Fibroblast of lung (primary cell): Measurements from ENCODE around the gene NINJ2. TPM values are rescaled to one million over a fixed set of nuclear protein-coding genes. Genes with fewer than 3 reads are reported as not detected.
"Not testable (repeated sequence)": the region's sequence is repeated elsewhere in the genome, so short reads cannot be mapped to it uniquely, and the experiment has no call there.

Experiments used
- DNase-seq, 2 donors: peaks; one replicate each; pipeline versions ENCODE4 v3.0.0 to v3.0.0-alpha.2; 2010; ENCODE audit warnings: low read depth in 2 of 2
- H2AFZ ChIP-seq: 2 replicates; pipeline ENCODE4 v1.5.1; 2012; ENCODE audit warnings: low read length, control low read depth, inconsistent platforms
- H3K27ac ChIP-seq: 2 replicates; pipeline ENCODE4 v1.5.1; 2011; ENCODE audit warnings: low read length, control low read depth; ENCODE audit not compliant: insufficient read depth
- H3K27me3 ChIP-seq: 2 replicates; pipeline ENCODE4 v1.5.1; 2011; ENCODE audit warnings: mild to moderate bottlenecking, low read length; ENCODE audit not compliant: control insufficient read depth, insufficient read depth
- H3K36me3 ChIP-seq: 2 replicates; pipeline ENCODE4 v1.5.1; 2011; ENCODE audit warnings: low read length; ENCODE audit not compliant: control insufficient read depth, insufficient read depth
- H3K4me1 ChIP-seq: 2 replicates; pipeline ENCODE4 v1.5.1; 2011; ENCODE audit warnings: low read length; ENCODE audit not compliant: control insufficient read depth, insufficient read depth; ENCODE audit errors: extremely low read depth
- H3K4me2 ChIP-seq: 2 replicates; pipeline ENCODE4 v1.5.1; 2011; ENCODE audit warnings: low read length, control low read depth; ENCODE audit not compliant: insufficient read depth; ENCODE audit errors: extremely low read depth
- H3K4me3 ChIP-seq, 4 experiments: fragments of 200-600 bp in 1 of 4; sonication (generic) in 1 of 4; replicated peaks in 1 of 4; 2 replicates each; pipeline ENCODE4 v1.5.1; 2011 to 2016; ENCODE audit warnings: low read length in 4 of 4, low read depth in 3 of 4, mild to moderate bottlenecking in 3 of 4, control low read depth in 2 of 4, inconsistent platforms in 1 of 4, mixed read lengths in 1 of 4; ENCODE audit not compliant: insufficient read depth in 1 of 4; ENCODE audit errors: control extremely low read depth in 1 of 4
- H3K79me2 ChIP-seq: 2 replicates; pipeline ENCODE4 v1.5.1; 2012; ENCODE audit warnings: mild to moderate bottlenecking, low read length, inconsistent platforms; ENCODE audit not compliant: control insufficient read depth, insufficient read depth
- H3K9ac ChIP-seq: 2 replicates; pipeline ENCODE4 v1.5.1; 2011; ENCODE audit warnings: mild to moderate bottlenecking, low read length, control low read depth; ENCODE audit not compliant: insufficient read depth
- H3K9me3 ChIP-seq: 2 replicates; pipeline ENCODE4 v1.5.1; 2012; ENCODE audit warnings: low read depth, low read length; ENCODE audit not compliant: control insufficient read depth, insufficient read depth
- H4K20me1 ChIP-seq: 2 replicates; pipeline ENCODE4 v1.5.1; 2011; ENCODE audit warnings: low read length; ENCODE audit not compliant: control insufficient read depth, insufficient read depth; ENCODE audit errors: extremely low read depth
- EZH2 ChIP-seq: IDR thresholded peaks from 2 replicates; pipeline ENCODE4 v1.5.1; 2012; ENCODE audit warnings: low read length, control low read depth, mild to moderate bottlenecking; ENCODE audit errors: missing control alignments
- polyA plus RNA-seq, 2 donors: library from polyadenylated mRNA; depleted of rRNA in 1 of 2; stranded (reverse) in 1 of 2; unstranded in 1 of 2; fragments of >200 nt; gene quantifications; 2 replicates each; pipeline ENCODE4 v1.2.1, GENCODE V29; 2011 to 2012; ENCODE audit warnings: missing spikeins in 1 of 2
- total RNA-seq: library from RNA; depleted of rRNA; stranded (reverse); fragments of >200 nt; gene quantifications from 2 replicates; pipeline ENCODE4 v1.2.1, GENCODE V29; 2014
- TF ChIP-seq, protein P1 (sequence below), 2 donors: IDR thresholded peaks in 1 of 2; conservative IDR thresholded peaks in 1 of 2; 1 replicate in 1 of 2; 2 replicates in 1 of 2; pipeline ENCODE4 v1.5.1; 2011 to 2012; ENCODE audit warnings: low read length in 2 of 2, control low read depth in 1 of 2, inconsistent platforms in 1 of 2, low read depth in 1 of 2, mild to moderate bottlenecking in 1 of 2

The NINJ2 gene
- total and polyA plus RNA-seq, 2 donors (not counting 1 experiment from before 2014, with no cell fraction given): 0.35 to 0.66 TPM

DNA sequence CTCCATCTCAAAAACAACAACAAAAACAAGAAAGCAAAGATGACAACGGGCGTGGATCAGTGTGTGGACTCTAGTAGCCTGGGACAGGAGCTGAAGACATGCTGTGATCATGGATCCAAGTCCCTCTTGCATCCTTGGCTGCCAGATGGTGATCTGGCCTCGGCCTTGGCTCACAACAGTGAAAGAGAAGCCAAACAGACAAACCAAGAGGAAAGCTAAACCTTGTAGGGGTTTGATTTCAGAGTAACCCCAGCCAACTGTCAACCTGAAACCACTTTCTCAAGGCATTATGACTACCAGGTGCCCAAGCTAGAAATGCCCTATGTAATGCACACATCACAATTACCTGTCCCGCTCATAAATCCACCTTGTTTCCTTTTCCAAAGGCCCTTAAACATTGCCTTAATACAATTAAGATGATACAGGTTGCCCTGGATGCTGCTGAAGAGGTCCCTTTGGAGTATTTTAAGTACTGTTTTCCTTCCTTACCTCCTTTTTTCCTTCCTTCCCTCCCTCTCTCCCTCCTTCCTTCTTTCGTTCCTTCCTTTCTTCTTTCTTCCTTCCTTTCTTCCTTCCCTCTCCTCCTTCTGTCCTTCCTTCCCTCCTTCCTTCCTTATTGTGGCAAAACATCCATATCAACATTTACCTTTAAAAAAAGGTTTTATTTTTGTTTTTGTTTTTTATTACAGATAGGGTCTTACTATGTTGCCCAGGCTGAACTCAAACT lies 41.4 kb upstream of the NINJ2 start:
- TF ChIP-seq, protein P1, sequence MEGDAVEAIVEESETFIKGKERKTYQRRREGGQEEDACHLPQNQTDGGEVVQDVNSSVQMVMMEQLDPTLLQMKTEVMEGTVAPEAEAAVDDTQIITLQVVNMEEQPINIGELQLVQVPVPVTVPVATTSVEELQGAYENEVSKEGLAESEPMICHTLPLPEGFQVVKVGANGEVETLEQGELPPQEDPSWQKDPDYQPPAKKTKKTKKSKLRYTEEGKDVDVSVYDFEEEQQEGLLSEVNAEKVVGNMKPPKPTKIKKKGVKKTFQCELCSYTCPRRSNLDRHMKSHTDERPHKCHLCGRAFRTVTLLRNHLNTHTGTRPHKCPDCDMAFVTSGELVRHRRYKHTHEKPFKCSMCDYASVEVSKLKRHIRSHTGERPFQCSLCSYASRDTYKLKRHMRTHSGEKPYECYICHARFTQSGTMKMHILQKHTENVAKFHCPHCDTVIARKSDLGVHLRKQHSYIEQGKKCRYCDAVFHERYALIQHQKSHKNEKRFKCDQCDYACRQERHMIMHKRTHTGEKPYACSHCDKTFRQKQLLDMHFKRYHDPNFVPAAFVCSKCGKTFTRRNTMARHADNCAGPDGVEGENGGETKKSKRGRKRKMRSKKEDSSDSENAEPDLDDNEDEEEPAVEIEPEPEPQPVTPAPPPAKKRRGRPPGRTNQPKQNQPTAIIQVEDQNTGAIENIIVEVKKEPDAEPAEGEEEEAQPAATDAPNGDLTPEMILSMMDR (conservative IDR thresholded peaks at IDR 0.05 in 1 of 2, IDR thresholded peaks at IDR 0.05 in 1 of 2; ENCODE audit: low read depth in 1 of 2, low read length in 2 of 2): no peak
- TF ChIP-seq EZH2: no peak
- Histone ChIP-seq H3K4me1 (no peaks in the 10 kb centered on the region), H3K9ac (no peak overlapping the region), H3K27ac (no peak overlapping the region), H3K27me3 (no peaks in the 10 kb centered on the region), H3K9me3 (no peaks in the 10 kb centered on the region), H3K79me2 (no peaks in the 10 kb centered on the region), H2AFZ (no peak overlapping the region), H3K4me3 (no peak overlapping the region), H3K4me2 (no peak overlapping the region), H3K36me3 (no peaks in the 10 kb centered on the region), H4K20me1 (no peaks in the 10 kb centered on the region)
- no peak for DNase-seq

DNA sequence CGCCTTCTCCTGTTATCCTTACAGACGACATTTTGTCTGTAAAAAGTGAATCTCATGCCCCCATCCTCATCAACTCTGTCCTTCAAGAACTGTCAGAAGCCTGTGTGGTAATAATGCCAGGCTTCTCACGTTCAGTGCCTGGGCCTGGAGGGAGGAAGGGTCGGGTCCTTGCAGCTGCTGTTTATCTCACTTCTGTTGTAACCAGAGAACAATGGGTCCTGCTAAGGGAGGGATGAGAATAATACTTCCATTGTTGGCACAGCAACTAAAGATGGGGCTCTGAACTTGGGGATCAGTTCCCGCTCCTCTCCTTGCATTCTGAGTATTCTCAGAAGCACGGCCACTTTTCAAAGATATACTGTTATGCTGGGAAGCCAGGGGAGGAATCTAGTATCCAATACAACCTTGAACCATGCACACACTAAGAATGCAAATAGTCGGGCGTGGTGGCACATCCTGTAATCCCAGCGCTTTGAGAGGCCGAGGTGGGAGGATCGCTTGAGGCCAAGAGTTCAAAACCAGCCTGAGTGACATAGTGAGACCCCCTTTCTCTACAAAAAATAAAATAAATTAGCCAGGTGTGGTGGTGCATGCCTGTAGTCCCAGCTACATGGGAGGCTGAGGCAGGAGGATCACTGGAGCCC lies 38.8 kb upstream of the NINJ2 start:
- Histone ChIP-seq H3K36me3 (no peaks in the 10 kb centered on the region), H3K4me1 (no peaks in the 10 kb centered on the region), H3K9me3 (no peaks in the 10 kb centered on the region), H3K4me2 (no peak overlapping the region), H3K79me2 (no peaks in the 10 kb centered on the region), H3K27ac (no peak overlapping the region), H3K4me3 (no peak overlapping the region), H4K20me1 (no peaks in the 10 kb centered on the region), H2AFZ (no peak overlapping the region), H3K27me3 (no peaks in the 10 kb centered on the region), H3K9ac (no peak overlapping the region)
- DNase-seq: no peak
- TF ChIP-seq, protein P1 (conservative IDR thresholded peaks at IDR 0.05 in 1 of 2, IDR thresholded peaks at IDR 0.05 in 1 of 2; ENCODE audit: low read depth in 1 of 2, low read length in 2 of 2): no peak
- TF ChIP-seq EZH2: no peak

DNA sequence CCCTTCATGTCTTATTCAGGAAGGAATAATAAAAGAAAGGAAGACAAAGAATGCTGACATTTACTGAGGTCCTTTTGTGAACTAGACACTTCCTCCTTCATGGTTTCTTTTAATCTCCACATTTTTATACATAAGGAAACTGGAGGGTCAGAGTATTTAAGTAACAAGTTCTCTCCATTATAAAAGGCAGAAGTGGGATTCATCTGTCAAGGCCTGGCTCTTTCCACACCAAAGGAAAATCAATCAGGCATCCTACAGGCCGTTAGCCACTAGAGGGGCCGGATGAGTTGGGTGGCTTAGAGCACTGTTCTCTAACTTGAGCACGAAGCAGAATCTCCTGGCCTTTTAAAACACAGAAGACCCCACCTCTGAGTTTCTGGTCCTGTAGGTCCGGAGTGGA lies 36.8 kb upstream of the NINJ2 start:
- H3K4me1 ChIP-seq: no peaks in the 10 kb centered on the region
- no peak overlapping the region for H3K9ac ChIP-seq
- no peaks in the 10 kb centered on the region for H3K36me3 ChIP-seq
- no peaks in the 10 kb centered on the region for H3K79me2 ChIP-seq
- TF ChIP-seq, protein P1 (conservative IDR thresholded peaks at IDR 0.05 in 1 of 2, IDR thresholded peaks at IDR 0.05 in 1 of 2; ENCODE audit: low read depth in 1 of 2, low read length in 2 of 2): no peak
- no peak for TF ChIP-seq EZH2
- no peak for DNase-seq
- no peak overlapping the region for H3K4me2 ChIP-seq
- H3K4me3 ChIP-seq: no peak overlapping the region
- no peaks in the 10 kb centered on the region for H3K9me3 ChIP-seq
- no peak overlapping the region for H3K27ac ChIP-seq
- H2AFZ ChIP-seq: no peak overlapping the region
- H4K20me1 ChIP-seq: no peaks in the 10 kb centered on the region
- no peaks in the 10 kb centered on the region for H3K27me3 ChIP-seq

DNA sequence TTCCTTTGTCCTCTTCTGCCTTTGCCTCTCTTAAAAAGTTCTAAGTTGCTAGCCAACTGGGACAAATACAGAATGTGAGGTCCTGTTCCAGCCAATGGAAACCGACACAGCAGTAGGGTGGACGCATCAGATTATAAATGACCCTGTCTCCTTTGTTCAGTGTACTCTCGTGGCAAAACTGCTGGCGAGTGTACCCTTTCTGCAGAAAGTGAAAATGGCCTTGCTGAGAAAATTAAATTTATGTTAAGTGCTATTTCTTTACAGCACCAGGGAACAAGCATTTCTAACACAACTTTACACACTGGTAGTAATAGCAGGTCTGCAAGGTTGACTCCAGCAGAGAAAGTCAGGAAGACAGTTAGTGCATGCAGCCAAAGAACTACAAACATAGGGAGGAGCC lies 35.0 kb upstream of the NINJ2 start:
- not testable (repeated sequence) for H4K20me1 ChIP-seq, H3K9me3 ChIP-seq, H3K27me3 ChIP-seq, H3K4me3 ChIP-seq, H3K36me3 ChIP-seq, H3K79me2 ChIP-seq, H2AFZ ChIP-seq, H3K27ac ChIP-seq, H3K4me2 ChIP-seq, DNase-seq, H3K9ac ChIP-seq, H3K4me1 ChIP-seq
